SK-N-MC (cell line): ENCODE data around the gene POLR3K.
"Not testable (repeated sequence)": the region's sequence is repeated elsewhere in the genome, so short reads cannot be mapped to it uniquely, and the experiment has no call there.

Experiments used
- DNase-seq: peaks from one replicate; pipeline ENCODE4 v3.0.0-alpha.2; 2011; ENCODE audit warnings: low read depth, low spot score
- H3K27ac ChIP-seq: fragments of 200-600 bp; sonication (generic); 2 replicates; pipeline ENCODE4 v1.5.1; 2016; ENCODE audit warnings: mixed run types
- H3K36me3 ChIP-seq: fragments of 200-600 bp; sonication (generic); 2 replicates; pipeline ENCODE4 v1.6.1; 2017; ENCODE audit warnings: antibody characterized with exemption, low read length, mixed read lengths; ENCODE audit not compliant: insufficient read depth
- H3K4me3 ChIP-seq: fragments of 200-600 bp; sonication (generic); 2 replicates; pipeline ENCODE4 v1.5.1; 2016
- H3K9ac ChIP-seq: fragments of 200-600 bp; sonication (generic); 2 replicates; pipeline ENCODE4 v1.8.0; 2017; ENCODE audit warnings: mixed run types, mixed read lengths; ENCODE audit not compliant: insufficient read length
- H3K9me3 ChIP-seq: fragments of 200-600 bp; sonication (generic); 2 replicates; pipeline ENCODE4 v1.6.1; 2017; ENCODE audit warnings: low read depth, mild to moderate bottlenecking, antibody characterized with exemption, low read length, moderate library complexity, mixed read lengths
- EZH2 ChIP-seq: fragments of 200-600 bp; sonication (generic); IDR thresholded peaks from one replicate; pipeline ENCODE4 v1.6.1; 2017; ENCODE audit warnings: antibody characterized with exemption
- FOXP2 ChIP-seq: optimal IDR thresholded peaks from 2 replicates; pipeline ENCODE3; 2011; ENCODE audit warnings: mild to moderate bottlenecking, moderate library complexity; ENCODE audit not compliant: insufficient read depth; ENCODE audit errors: extremely low read length, control extremely low read depth
- POLR2AphosphoS5 ChIP-seq: IDR thresholded peaks from 2 replicates; pipeline ENCODE4 v1.6.1; 2012; ENCODE audit warnings: mild to moderate bottlenecking, low read depth, low read length, borderline replicate concordance

POLR3K gene

GRCh38 chr16:45454-45853 lies 8.0 kb downstream of the POLR3K start:
- TF ChIP-seq EZH2 (no peak), FOXP2 (no peak), POLR2AphosphoS5 (no peak)
- H3K36me3 ChIP-seq, result peaks cover 32% of the 10 kb centered on the region
- no peak overlapping the region for H3K9ac ChIP-seq
- H3K27ac ChIP-seq, result no peak overlapping the region
- H3K4me3 ChIP-seq, result no peak overlapping the region
- no peak for DNase-seq
- no peaks in the 10 kb centered on the region for H3K9me3 ChIP-seq

GRCh38 chr16:44655-45054 lies 8.8 kb downstream of the POLR3K start:
- Histone ChIP-seq H3K27ac (no peak overlapping the region), H3K9me3 (no peaks in the 10 kb centered on the region), H3K9ac (no peak overlapping the region), H3K4me3 (no peak overlapping the region), H3K36me3 (peaks cover 28% of the 10 kb centered on the region)
- TF ChIP-seq POLR2AphosphoS5 (no peak), EZH2 (no peak), FOXP2 (no peak)
- DNase-seq, result no peak

GRCh38 chr16:43294-43693 lies 10.1 kb downstream of the POLR3K start:
- no peak overlapping the region for H3K9ac ChIP-seq
- H3K27ac ChIP-seq, result no peak overlapping the region
- H3K4me3 ChIP-seq, result no peak overlapping the region
- H3K9me3 ChIP-seq, result no peaks in the 10 kb centered on the region
- peaks cover 27% of the 10 kb centered on the region for H3K36me3 ChIP-seq
- TF ChIP-seq EZH2, result no peak
- TF ChIP-seq FOXP2, result no peak
- no peak for TF ChIP-seq POLR2AphosphoS5
- DNase-seq, result no peak

GRCh38 chr16:42691-43090 lies 10.7 kb downstream of the POLR3K start:
- H3K27ac ChIP-seq, result no peak overlapping the region
- H3K9me3 ChIP-seq, result no peaks in the 10 kb centered on the region
- no peak overlapping the region for H3K4me3 ChIP-seq
- no peak for DNase-seq
- TF ChIP-seq EZH2, result no peak
- no peak for TF ChIP-seq FOXP2
- no peak for TF ChIP-seq POLR2AphosphoS5
- no peak overlapping the region for H3K9ac ChIP-seq
- H3K36me3 ChIP-seq, result peaks cover 24% of the 10 kb centered on the region

GRCh38 chr16:42069-42457 lies 11.3 kb downstream of the POLR3K start:
- Histone ChIP-seq H3K9me3 (no peaks in the 10 kb centered on the region), H3K27ac (no peak overlapping the region), H3K9ac (no peak overlapping the region), H3K36me3 (peaks cover 20% of the 10 kb centered on the region), H3K4me3 (no peak overlapping the region)
- TF ChIP-seq POLR2AphosphoS5 (no peak), EZH2 (no peak), FOXP2 (no peak)
- no peak for DNase-seq

GRCh38 chr16:41439-42068 lies 11.9 kb downstream of the POLR3K start:
- no peak overlapping the region for H3K27ac ChIP-seq
- H3K36me3 ChIP-seq, result peaks cover 19% of the 10 kb centered on the region
- H3K4me3 ChIP-seq, result no peak overlapping the region
- no peak for DNase-seq
- H3K9me3 ChIP-seq, result no peaks in the 10 kb centered on the region
- TF ChIP-seq POLR2AphosphoS5 (no peak), EZH2 (no peak), FOXP2 (no peak)
- H3K9ac ChIP-seq, result no peak overlapping the region

- Histone ChIP-seq H3K27ac (no peak overlapping the region), H3K9me3 (no peaks in the 10 kb centered on the region), H3K4me3 (no peak overlapping the region), H3K36me3 (peaks cover 4% of the 10 kb centered on the region; the same call in 1 of the 2 replicates), H3K9ac (no peak overlapping the region)
- TF ChIP-seq POLR2AphosphoS5 (no peak), FOXP2 (no peak), EZH2 (no peak)
- no peak for DNase-seq
These were observed 14.2 kb downstream of the POLR3K start for GRCh38 chr16:38941-39892.

GRCh38 chr16:38206-38605 lies 15.2 kb downstream of the POLR3K start:
- H3K36me3 ChIP-seq, DNase-seq, H3K9me3 ChIP-seq, H3K9ac ChIP-seq, H3K27ac ChIP-seq, H3K4me3 ChIP-seq: not testable (repeated sequence)
